SK-N-SH (cell line): Measurements from ENCODE around the gene ABO. TPM values are rescaled to one million over a fixed set of nuclear protein-coding genes. Genes with fewer than 3 reads are reported as not detected.
A peak's percentile ranks its signal among the peaks of the same experiment; 100 is the strongest.

Experiments
- CTCF ChIA-PET: fragments of 300-600, 350-600 bp; formaldehyde crosslinking; extraction: SDS; loops from one replicate; lab custom pipeline; 2021; lab: Yijun Ruan, JAX
- POLR2A ChIA-PET: fragments of 350-600 bp; sonication (Branson Sonifier 250); formaldehyde crosslinking; extraction: SDS; loops from one replicate; lab custom pipeline; 2020; ENCODE audit warnings: antibody characterized with exemption, inconsistent platforms; lab: Yijun Ruan, JAX
- DNase-seq: peaks from one replicate; pipeline ENCODE4 v3.0.0; 2012
- H2AFZ ChIP-seq: fragments of 200-600 bp; sonication (generic); 2 replicates; pipeline ENCODE4 v1.8.1; 2016; ENCODE audit warnings: antibody characterized with exemption, mild to moderate bottlenecking, low read depth
- H3F3A ChIP-seq: fragments of 200-600 bp; sonication (generic); replicated peaks from 2 replicates; pipeline ENCODE3; 2016; ENCODE audit warnings: antibody characterized with exemption, mild to moderate bottlenecking; ENCODE audit not compliant: insufficient read depth
- H3K27ac ChIP-seq, 2 experiments: fragments of 200-500 bp in 1 of 2; fragments of 200-600 bp in 1 of 2; sonication (Bioruptor generic) in 1 of 2; sonication (generic), shearing (Covaris generic) in 1 of 2; 2 replicates each; pipeline versions ENCODE4 v1.5.1 to v1.6.1; 2014 to 2016; ENCODE audit warnings: low read depth in 2 of 2, inconsistent platforms in 1 of 2, low read length in 1 of 2, mild to moderate bottlenecking in 1 of 2, mixed read lengths in 1 of 2
- H3K27me3 ChIP-seq: fragments of 200-600 bp; sonication (generic), shearing (Covaris generic); 2 replicates; pipeline ENCODE4 v1.6.1; 2016; ENCODE audit warnings: mixed run types; ENCODE audit not compliant: insufficient read depth
- H3K36me3 ChIP-seq, 2 experiments: fragments of 200-500 bp in 1 of 2; fragments of 200-600 bp in 1 of 2; sonication (Bioruptor generic) in 1 of 2; sonication (generic) in 1 of 2; replicated peaks in 1 of 2; 2 replicates each; pipeline versions ENCODE3 to v1.5.1; 2014 to 2016; ENCODE audit warnings: low read length in 1 of 2, mild to moderate bottlenecking in 1 of 2; ENCODE audit not compliant: insufficient read depth in 2 of 2, control insufficient read depth in 1 of 2
- H3K4me1 ChIP-seq, 2 experiments: fragments of 200-500 bp in 1 of 2; fragments of 200-600 bp in 1 of 2; sonication (Bioruptor generic) in 1 of 2; sonication (generic), shearing (Covaris generic) in 1 of 2; 2 replicates each; pipeline versions ENCODE4 v1.5.1 to v1.6.1; 2014 to 2016; ENCODE audit warnings: low read depth in 1 of 2, low read length in 1 of 2, mixed run types in 1 of 2; ENCODE audit not compliant: insufficient read depth in 2 of 2, control insufficient read depth in 1 of 2
- H3K4me2 ChIP-seq: fragments of 200-600 bp; sonication (generic), shearing (Covaris generic); 2 replicates; pipeline ENCODE4 v1.6.1; 2017; ENCODE audit warnings: mixed run types
- H3K4me3 ChIP-seq, 2 experiments: fragments of 200-500 bp in 1 of 2; fragments of 200-600 bp in 1 of 2; sonication (Bioruptor generic) in 1 of 2; sonication (generic), shearing (Covaris generic) in 1 of 2; 2 replicates each; pipeline versions ENCODE4 v1.5.1 to v1.8.1; 2014 to 2016; ENCODE audit warnings: low read depth in 2 of 2, inconsistent platforms in 1 of 2, low read length in 1 of 2, mild to moderate bottlenecking in 1 of 2, mixed read lengths in 1 of 2, moderate library complexity in 1 of 2
- H3K79me2 ChIP-seq: fragments of 200-600 bp; sonication (generic); 2 replicates; pipeline ENCODE4 v1.8.1; 2017; ENCODE audit warnings: mild to moderate bottlenecking; ENCODE audit not compliant: insufficient read depth
- H3K9ac ChIP-seq: fragments of 200-600 bp; sonication (generic); 2 replicates; pipeline ENCODE4 v1.6.1; 2017; ENCODE audit warnings: mixed run types
- H3K9me2 ChIP-seq: fragments of 200-600 bp; sonication (generic); 2 replicates; pipeline ENCODE4 v1.6.1; 2017; ENCODE audit warnings: mixed run types
- H3K9me3 ChIP-seq: fragments of 200-600 bp; sonication (generic); 2 replicates; pipeline ENCODE4 v1.6.1; 2017; ENCODE audit warnings: mixed run types, mild to moderate bottlenecking, moderate library complexity
- H4K20me1 ChIP-seq: fragments of 200-600 bp; sonication (generic); 2 replicates; pipeline ENCODE4 v1.6.1; 2017; ENCODE audit warnings: mild to moderate bottlenecking, mixed run types; ENCODE audit not compliant: insufficient read depth
- CHD2 ChIP-seq: fragments of 150-350 bp; IDR thresholded peaks from 2 replicates; pipeline ENCODE4 v1.6.1; 2018; ENCODE audit warnings: low read length; ENCODE audit not compliant: partially characterized antibody
- FOSL2 ChIP-seq: IDR thresholded peaks from 2 replicates; pipeline ENCODE4 v1.4.0; 2012; ENCODE audit warnings: low read depth, mild to moderate bottlenecking, moderate library complexity, borderline replicate concordance
- FOXM1 ChIP-seq: IDR thresholded peaks from 2 replicates; pipeline ENCODE4 v1.4.0; 2012; ENCODE audit warnings: low read depth, mild to moderate bottlenecking
- GABPA ChIP-seq: IDR thresholded peaks from 2 replicates; pipeline ENCODE4 v1.4.0; 2012; ENCODE audit warnings: low read depth, mild to moderate bottlenecking
- JUND ChIP-seq: IDR thresholded peaks from 2 replicates; pipeline ENCODE4 v1.4.0; 2012
- MEF2A ChIP-seq: IDR thresholded peaks from 2 replicates; pipeline ENCODE4 v1.4.0; 2012; ENCODE audit warnings: low read depth, borderline replicate concordance
- POLR2AphosphoS5 ChIP-seq: IDR thresholded peaks from 2 replicates; pipeline ENCODE4 v1.6.1; 2012; ENCODE audit warnings: low read depth, low read length
- RFX5 ChIP-seq: IDR thresholded peaks from 2 replicates; pipeline ENCODE4 v1.6.1; 2012; ENCODE audit warnings: mild to moderate bottlenecking, improper control_type of control experiment, low read length
- RXRA ChIP-seq: IDR thresholded peaks from 2 replicates; pipeline ENCODE4 v1.4.0; 2012; ENCODE audit warnings: low read depth, mild to moderate bottlenecking, borderline replicate concordance
- SIN3A ChIP-seq: IDR thresholded peaks from 2 replicates; pipeline ENCODE4 v1.6.1; 2012; ENCODE audit warnings: low read depth, mild to moderate bottlenecking, low read length, moderate library complexity, borderline replicate concordance
- SMC3 ChIP-seq: IDR thresholded peaks from 2 replicates; pipeline ENCODE4 v1.6.1; 2012; ENCODE audit warnings: low read depth, low read length, improper control_type of control experiment
- TAF1 ChIP-seq: IDR thresholded peaks from 2 replicates; pipeline ENCODE4 v1.6.1; 2012; ENCODE audit warnings: low read depth, mild to moderate bottlenecking, low read length, moderate library complexity, borderline replicate concordance
- TCF12 ChIP-seq: IDR thresholded peaks from 2 replicates; pipeline ENCODE4 v1.4.0; 2012
- WGBS: methylation state at CpG from one replicate; pipeline ENCODE4 v1.1.6; 2017; ENCODE audit warnings: low lambda C conversion rate; 5-methylcytosine and 5-hydroxymethylcytosine counted together
- polyA plus RNA-seq, 3 experiments: library from polyadenylated mRNA; depleted of rRNA; stranded (reverse); fragments of >200 nt; gene quantifications; 2 replicates each; pipeline ENCODE4 v1.2.3, GENCODE V29; 2012
- TF ChIP-seq, protein P1 (sequence below): IDR thresholded peaks from 2 replicates; pipeline ENCODE4 v1.4.0; 2012; ENCODE audit warnings: low read depth, borderline replicate concordance
- TF ChIP-seq, protein P2 (sequence below): IDR thresholded peaks from 2 replicates; pipeline ENCODE4 v1.4.0; 2012; ENCODE audit warnings: low read depth, borderline replicate concordance
- TF ChIP-seq, protein P3 (sequence below): IDR thresholded peaks from 2 replicates; pipeline ENCODE4 v1.4.0; 2012; ENCODE audit warnings: low read depth
- TF ChIP-seq, protein P4 (sequence below): fragments of 200-600 bp; sonication (generic); IDR thresholded peaks from 2 replicates; pipeline ENCODE4 v1.6.1; 2017; ENCODE audit warnings: antibody characterized with exemption, mild to moderate bottlenecking, moderate library complexity

ABO gene
- polyA plus RNA-seq, 1 of the 3 experiments (the other 2 are of a cell fraction), result not detected

DNA sequence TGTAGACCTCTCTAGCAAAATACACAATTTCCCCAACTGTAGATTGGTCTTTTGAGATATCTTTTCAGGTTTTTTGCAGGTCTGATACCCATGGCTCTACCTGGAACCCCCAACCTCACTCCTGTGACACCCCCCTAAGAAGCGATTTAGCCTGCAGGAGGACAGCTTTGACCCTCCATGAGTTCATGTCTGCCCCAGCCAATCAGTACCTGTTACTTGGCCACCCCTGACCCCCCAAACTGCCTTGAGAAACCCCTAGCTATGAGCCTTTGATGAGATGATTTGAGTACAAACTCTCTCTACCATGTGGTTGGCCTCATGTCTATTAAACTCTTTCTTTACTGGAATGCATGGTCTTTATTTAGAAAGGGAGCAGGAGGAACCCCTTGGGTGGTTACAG is 25.7 kb downstream of the ABO start:
- Histone ChIP-seq H3K4me3 (no peak overlapping the region), H3K27ac (no peak overlapping the region), H3K36me3 (no peaks in the 10 kb centered on the region), H3K9ac (no peak overlapping the region)
- TF ChIP-seq TCF12, result no peak
- no peak for TF ChIP-seq MEF2A
- TF ChIP-seq, protein P1, sequence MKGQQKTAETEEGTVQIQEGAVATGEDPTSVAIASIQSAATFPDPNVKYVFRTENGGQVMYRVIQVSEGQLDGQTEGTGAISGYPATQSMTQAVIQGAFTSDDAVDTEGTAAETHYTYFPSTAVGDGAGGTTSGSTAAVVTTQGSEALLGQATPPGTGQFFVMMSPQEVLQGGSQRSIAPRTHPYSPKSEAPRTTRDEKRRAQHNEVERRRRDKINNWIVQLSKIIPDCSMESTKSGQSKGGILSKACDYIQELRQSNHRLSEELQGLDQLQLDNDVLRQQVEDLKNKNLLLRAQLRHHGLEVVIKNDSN, result no peak
- TF ChIP-seq RFX5, result no peak
- TF ChIP-seq CHD2, result no peak
- TF ChIP-seq RXRA, result no peak
- no peak for TF ChIP-seq FOSL2
- TF ChIP-seq, protein P2, sequence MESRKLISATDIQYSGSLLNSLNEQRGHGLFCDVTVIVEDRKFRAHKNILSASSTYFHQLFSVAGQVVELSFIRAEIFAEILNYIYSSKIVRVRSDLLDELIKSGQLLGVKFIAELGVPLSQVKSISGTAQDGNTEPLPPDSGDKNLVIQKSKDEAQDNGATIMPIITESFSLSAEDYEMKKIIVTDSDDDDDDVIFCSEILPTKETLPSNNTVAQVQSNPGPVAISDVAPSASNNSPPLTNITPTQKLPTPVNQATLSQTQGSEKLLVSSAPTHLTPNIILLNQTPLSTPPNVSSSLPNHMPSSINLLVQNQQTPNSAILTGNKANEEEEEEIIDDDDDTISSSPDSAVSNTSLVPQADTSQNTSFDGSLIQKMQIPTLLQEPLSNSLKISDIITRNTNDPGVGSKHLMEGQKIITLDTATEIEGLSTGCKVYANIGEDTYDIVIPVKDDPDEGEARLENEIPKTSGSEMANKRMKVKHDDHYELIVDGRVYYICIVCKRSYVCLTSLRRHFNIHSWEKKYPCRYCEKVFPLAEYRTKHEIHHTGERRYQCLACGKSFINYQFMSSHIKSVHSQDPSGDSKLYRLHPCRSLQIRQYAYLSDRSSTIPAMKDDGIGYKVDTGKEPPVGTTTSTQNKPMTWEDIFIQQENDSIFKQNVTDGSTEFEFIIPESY, result no peak
- TF ChIP-seq, protein P3, sequence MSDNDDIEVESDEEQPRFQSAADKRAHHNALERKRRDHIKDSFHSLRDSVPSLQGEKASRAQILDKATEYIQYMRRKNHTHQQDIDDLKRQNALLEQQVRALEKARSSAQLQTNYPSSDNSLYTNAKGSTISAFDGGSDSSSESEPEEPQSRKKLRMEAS, result no peak
- TF ChIP-seq TAF1, result no peak
- no peak for TF ChIP-seq SMC3
- no peak for TF ChIP-seq GABPA
- no peak for TF ChIP-seq FOXM1
- no peak for TF ChIP-seq JUND
- TF ChIP-seq, all 33 proteins: peak for 0
- H3K79me2 ChIP-seq, result no peaks in the 10 kb centered on the region
- H3F3A ChIP-seq, result no peaks in the 10 kb centered on the region
- no peaks in the 10 kb centered on the region for H3K9me2 ChIP-seq
- 50% methylated on average over 1 of the region's 1 CpG for WGBS
- peaks cover 0 to 2% of the 10 kb centered on the region in 2 experiments; a peak in 1 of 4 replicates for H3K4me1 ChIP-seq
- peaks cover 32% of the 10 kb centered on the region for H3K27me3 ChIP-seq
- H2AFZ ChIP-seq, result no peak overlapping the region
- H3K9me3 ChIP-seq, result no peaks in the 10 kb centered on the region
- no peak overlapping the region for H3K4me2 ChIP-seq
- DNase-seq, result peak; percentile 16
- H4K20me1 ChIP-seq, result no peaks in the 10 kb centered on the region
- POLR2A ChIA-PET, result no interaction called here
- CTCF ChIA-PET, result no interaction called here

DNA sequence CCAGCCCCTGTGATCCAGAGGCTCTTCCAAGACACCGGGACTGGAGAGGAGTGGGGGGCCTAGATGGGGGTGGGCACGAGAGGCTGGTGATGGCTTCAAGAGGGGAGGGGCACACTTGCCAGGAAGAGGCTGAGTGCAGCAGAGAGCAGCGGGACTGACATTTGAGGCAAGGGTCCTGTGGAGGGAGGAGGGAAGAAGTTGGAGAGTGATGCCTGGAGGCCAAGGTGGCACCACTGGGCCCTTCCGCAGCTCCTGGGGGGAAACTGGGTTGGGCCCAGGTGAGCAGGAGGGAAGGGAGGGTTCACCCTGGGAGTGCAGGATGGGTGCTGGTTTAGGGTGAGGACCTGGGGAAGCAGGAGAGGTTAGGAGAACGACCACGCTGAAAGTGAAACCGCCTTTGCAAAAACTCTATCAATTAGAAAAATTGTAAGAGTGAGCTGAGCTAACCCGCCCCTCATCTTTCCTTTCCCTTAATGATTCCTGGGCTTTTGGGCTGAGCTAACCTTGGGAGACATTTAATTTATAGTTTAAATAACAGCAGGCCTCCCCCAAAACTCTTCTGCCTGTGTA is 26.2 kb downstream of the ABO start:
- Histone ChIP-seq H3K27ac (no peak overlapping the region), H2AFZ (no peak overlapping the region), H3K4me2 (no peak overlapping the region), H3F3A (no peaks in the 10 kb centered on the region), H3K9me2 (no peaks in the 10 kb centered on the region), H3K9me3 (no peaks in the 10 kb centered on the region), H3K4me3 (no peak overlapping the region), H4K20me1 (no peaks in the 10 kb centered on the region), H3K79me2 (no peaks in the 10 kb centered on the region), H3K4me1 (peaks cover 0 to 2% of the 10 kb centered on the region in 2 experiments; a peak in 1 of 4 replicates), H3K27me3 (peaks cover 32% of the 10 kb centered on the region), H3K9ac (no peak overlapping the region), H3K36me3 (no peaks in the 10 kb centered on the region)
- 56% methylated on average over 8 of the region's 8 CpGs for WGBS
- POLR2A ChIA-PET, result no interaction called here
- no peak for DNase-seq
- CTCF ChIA-PET, result no interaction called here
- TF ChIP-seq MEF2A (no peak), POLR2AphosphoS5 (no peak), GABPA (no peak), RFX5 (no peak), FOSL2 (no peak), RXRA (no peak), SIN3A (no peak)
- TF ChIP-seq, protein P3, result no peak
- TF ChIP-seq, protein P1, result no peak
- TF ChIP-seq, protein P4, sequence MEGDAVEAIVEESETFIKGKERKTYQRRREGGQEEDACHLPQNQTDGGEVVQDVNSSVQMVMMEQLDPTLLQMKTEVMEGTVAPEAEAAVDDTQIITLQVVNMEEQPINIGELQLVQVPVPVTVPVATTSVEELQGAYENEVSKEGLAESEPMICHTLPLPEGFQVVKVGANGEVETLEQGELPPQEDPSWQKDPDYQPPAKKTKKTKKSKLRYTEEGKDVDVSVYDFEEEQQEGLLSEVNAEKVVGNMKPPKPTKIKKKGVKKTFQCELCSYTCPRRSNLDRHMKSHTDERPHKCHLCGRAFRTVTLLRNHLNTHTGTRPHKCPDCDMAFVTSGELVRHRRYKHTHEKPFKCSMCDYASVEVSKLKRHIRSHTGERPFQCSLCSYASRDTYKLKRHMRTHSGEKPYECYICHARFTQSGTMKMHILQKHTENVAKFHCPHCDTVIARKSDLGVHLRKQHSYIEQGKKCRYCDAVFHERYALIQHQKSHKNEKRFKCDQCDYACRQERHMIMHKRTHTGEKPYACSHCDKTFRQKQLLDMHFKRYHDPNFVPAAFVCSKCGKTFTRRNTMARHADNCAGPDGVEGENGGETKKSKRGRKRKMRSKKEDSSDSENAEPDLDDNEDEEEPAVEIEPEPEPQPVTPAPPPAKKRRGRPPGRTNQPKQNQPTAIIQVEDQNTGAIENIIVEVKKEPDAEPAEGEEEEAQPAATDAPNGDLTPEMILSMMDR, result no peak
- TF ChIP-seq, protein P2, result no peak
